Measurements from ENCODE around the gene CYP1A2. TPM values are rescaled to one million over a fixed set of nuclear protein-coding genes. Genes with fewer than 3 reads are reported as not detected.

CYP1A2 gene
- total and polyA plus RNA-seq, 2 experiments from 2014 or later = not detected

GRCh38 chr15:74788042-74788682 lies 39.5 kb downstream of the CYP1A2 start:
- peaks cover 37% of the 10 kb centered on the region for H3K4me1 ChIP-seq (ENCODE audit: insufficient read depth)
- 67 to 71% methylated on average over 7 of the region's 7 CpGs for WGBS, 2 experiments (ENCODE audit: low coverage in 1 of 2, low lambda C conversion rate in 2 of 2, missing lambda C conversion rate in 2 of 2)

DNA sequence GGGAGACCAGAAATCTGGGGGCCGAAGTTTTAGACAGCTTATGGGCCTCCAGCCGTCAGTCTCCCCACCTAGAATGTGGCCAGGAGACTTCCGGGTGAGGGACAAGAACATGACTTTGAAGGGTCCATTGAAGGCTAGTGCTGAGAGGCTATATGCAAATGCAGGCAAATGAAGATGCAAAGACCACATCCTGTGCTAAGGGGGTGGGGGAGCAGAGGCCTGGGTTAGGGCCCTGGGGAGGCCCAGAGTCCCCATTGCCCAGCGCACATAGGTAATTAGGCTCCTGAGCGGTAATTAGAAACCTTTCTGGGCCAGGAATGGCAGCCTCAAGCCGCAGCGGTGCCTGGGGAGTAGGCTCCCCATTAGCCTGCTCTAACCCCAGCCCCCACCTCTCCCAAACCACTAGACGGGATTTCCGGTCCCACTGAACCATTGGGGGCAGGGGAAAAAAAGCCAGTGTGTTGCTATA lies 40.1 kb downstream of the CYP1A2 start:
- no peaks in the 10 kb centered on the region for H3K27me3 ChIP-seq (replicated peaks; ENCODE audit: insufficient read depth)
- no peaks in the 10 kb centered on the region; the same call in 1 of the 2 replicates for H4K20me1 ChIP-seq (ENCODE audit: insufficient read depth)
- H3K4me2 ChIP-seq (ENCODE audit: unreplicated experiment) = no peak overlapping the region
- peaks cover 31% of the 10 kb centered on the region for H3K4me1 ChIP-seq (ENCODE audit: insufficient read depth)
- in situ Hi-C loops (cut with MboI) = no loop called here
- no peak overlapping the region for H3K4me3 ChIP-seq
- no peak overlapping the region for H3K27ac ChIP-seq
- H3K79me2 ChIP-seq (ENCODE audit: insufficient read depth) = peaks cover 99% of the 10 kb centered on the region
- no peak overlapping the region for H2AFZ ChIP-seq
- no peak for DNase-seq
- H3K9me2 ChIP-seq (ENCODE audit: insufficient read depth) = no peaks in the 10 kb centered on the region
- no peak overlapping the region for H3K9ac ChIP-seq
- H3K36me3 ChIP-seq (ENCODE audit: low read depth) = no peaks in the 10 kb centered on the region
- WGBS, 2 experiments (ENCODE audit: low coverage in 1 of 2, low lambda C conversion rate in 2 of 2, missing lambda C conversion rate in 2 of 2) = 73 to 81% methylated on average over 9 of the region's 9 CpGs
- no peaks in the 10 kb centered on the region for H3K9me3 ChIP-seq (ENCODE audit: low read depth)
- peaks cover 6% of the 10 kb centered on the region; the same call in 1 of the 2 replicates for H3F3A ChIP-seq (ENCODE audit: insufficient read depth)
- no peak for TF ChIP-seq EZH2phosphoT487 (IDR thresholded peaks at IDR 0.05; ENCODE audit: insufficient read depth, low read depth)
- TF ChIP-seq EZH2 (IDR thresholded peaks at IDR 0.05; ENCODE audit: insufficient read depth, poor library complexity, severe bottlenecking) = no peak

More at GRCh38 chr15:74788042-74788682, 39.5 kb downstream of the CYP1A2 start:
- DNase-seq = no peak
- Histone ChIP-seq H2AFZ (no peak overlapping the region), H3K79me2 (ENCODE audit: insufficient read depth) (peaks cover 99% of the 10 kb centered on the region), H3K4me3 (no peak overlapping the region), H3K9me2 (ENCODE audit: insufficient read depth) (no peaks in the 10 kb centered on the region), H3K4me2 (ENCODE audit: unreplicated experiment) (no peak overlapping the region), H3K27ac (no peak overlapping the region), H3K9ac (no peak overlapping the region), H4K20me1 (ENCODE audit: insufficient read depth) (no peaks in the 10 kb centered on the region; the same call in 1 of the 2 replicates), H3F3A (ENCODE audit: insufficient read depth) (peaks cover 6% of the 10 kb centered on the region; the same call in 1 of the 2 replicates), H3K36me3 (ENCODE audit: low read depth) (no peaks in the 10 kb centered on the region), H3K27me3 (replicated peaks; ENCODE audit: insufficient read depth) (no peaks in the 10 kb centered on the region), H3K9me3 (ENCODE audit: low read depth) (no peaks in the 10 kb centered on the region)
- TF ChIP-seq EZH2 (IDR thresholded peaks at IDR 0.05; ENCODE audit: insufficient read depth, poor library complexity, severe bottlenecking) = no peak
- no peak for TF ChIP-seq EZH2phosphoT487 (IDR thresholded peaks at IDR 0.05; ENCODE audit: insufficient read depth, low read depth)
- in situ Hi-C loops (cut with MboI) = no loop called here

GRCh38 chr15:74789171-74789631 lies 40.6 kb downstream of the CYP1A2 start:
- TF ChIP-seq EZH2 (IDR thresholded peaks at IDR 0.05; ENCODE audit: insufficient read depth, poor library complexity, severe bottlenecking) = no peak
- TF ChIP-seq EZH2phosphoT487 (IDR thresholded peaks at IDR 0.05; ENCODE audit: insufficient read depth, low read depth) = no peak
- Histone ChIP-seq H2AFZ (no peak overlapping the region), H3K27ac (no peak overlapping the region), H3K36me3 (ENCODE audit: low read depth) (no peaks in the 10 kb centered on the region), H3F3A (ENCODE audit: insufficient read depth) (peaks cover 6% of the 10 kb centered on the region; the same call in 1 of the 2 replicates), H3K27me3 (replicated peaks; ENCODE audit: insufficient read depth) (no peaks in the 10 kb centered on the region), H3K9me3 (ENCODE audit: low read depth) (no peaks in the 10 kb centered on the region), H3K4me3 (no peak overlapping the region), H3K79me2 (ENCODE audit: insufficient read depth) (peaks cover 97% of the 10 kb centered on the region), H3K9me2 (ENCODE audit: insufficient read depth) (no peaks in the 10 kb centered on the region), H3K4me1 (ENCODE audit: insufficient read depth) (peaks cover 27% of the 10 kb centered on the region), H4K20me1 (ENCODE audit: insufficient read depth) (no peaks in the 10 kb centered on the region; the same call in 1 of the 2 replicates), H3K4me2 (ENCODE audit: unreplicated experiment) (no peak overlapping the region), H3K9ac (no peak overlapping the region)
- no peak for DNase-seq
- WGBS, 2 experiments (ENCODE audit: low coverage in 1 of 2, low lambda C conversion rate in 2 of 2, missing lambda C conversion rate in 2 of 2) = 87 to 91% methylated on average over 12 to 13 of the region's 14 CpGs
- in situ Hi-C loops (cut with MboI) = no loop called here

DNA sequence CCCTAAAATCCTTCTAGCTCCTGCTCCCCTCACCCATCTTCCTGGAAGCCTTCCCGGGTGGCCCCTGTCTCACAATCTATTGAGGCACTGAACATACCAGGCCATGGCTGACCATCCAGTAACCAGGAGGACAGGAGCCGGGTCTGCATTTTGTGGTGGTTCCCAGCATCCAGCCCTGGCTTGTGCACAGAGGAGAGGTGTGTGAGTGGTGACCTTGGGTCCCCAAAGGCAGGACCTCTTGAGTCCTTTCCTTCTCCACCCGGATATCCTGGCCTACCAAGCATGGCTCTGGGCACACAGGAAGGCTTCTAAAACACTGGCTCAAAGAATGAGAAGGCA lies 41.1 kb downstream of the CYP1A2 start:
- Histone ChIP-seq H3K36me3 (ENCODE audit: low read depth) (no peaks in the 10 kb centered on the region), H3K4me1 (ENCODE audit: insufficient read depth) (peaks cover 25% of the 10 kb centered on the region), H3K27ac (peak overlapping the region; percentile 34; the same call in 1 of the 2 replicates), H3F3A (ENCODE audit: insufficient read depth) (peaks cover 6% of the 10 kb centered on the region; the same call in 1 of the 2 replicates), H3K79me2 (ENCODE audit: insufficient read depth) (peaks cover 97% of the 10 kb centered on the region), H3K9ac (no peak overlapping the region), H3K9me2 (ENCODE audit: insufficient read depth) (no peaks in the 10 kb centered on the region), H4K20me1 (ENCODE audit: insufficient read depth) (no peaks in the 10 kb centered on the region; the same call in 1 of the 2 replicates), H2AFZ (no peak overlapping the region), H3K4me3 (no peak overlapping the region), H3K4me2 (ENCODE audit: unreplicated experiment) (no peak overlapping the region), H3K9me3 (ENCODE audit: low read depth) (no peaks in the 10 kb centered on the region), H3K27me3 (replicated peaks; ENCODE audit: insufficient read depth) (no peaks in the 10 kb centered on the region)
- WGBS, 2 experiments (ENCODE audit: low coverage in 1 of 2, low lambda C conversion rate in 2 of 2, missing lambda C conversion rate in 2 of 2) = 64 to 65% methylated on average over 3 of the region's 3 CpGs
- in situ Hi-C loops (cut with MboI) = no loop called here
- no peak for TF ChIP-seq EZH2 (IDR thresholded peaks at IDR 0.05; ENCODE audit: insufficient read depth, poor library complexity, severe bottlenecking)
- TF ChIP-seq EZH2phosphoT487 (IDR thresholded peaks at IDR 0.05; ENCODE audit: insufficient read depth, low read depth) = no peak
- no peak for DNase-seq

Data from GM23248 (cell line).